Measurements from ENCODE around the gene SLC12A8.

SLC12A8 gene

GRCh38 chr3:125186800-125187598, 25.5 kb downstream of the SLC12A8 start:
- TF ChIP-seq GATA3 (IDR thresholded peaks at IDR 0.05; ENCODE audit: low read depth, low read length) = no peak
- no peak for TF ChIP-seq GATA2 (IDR thresholded peaks at IDR 0.05; ENCODE audit: low read depth, low read length)

DNA sequence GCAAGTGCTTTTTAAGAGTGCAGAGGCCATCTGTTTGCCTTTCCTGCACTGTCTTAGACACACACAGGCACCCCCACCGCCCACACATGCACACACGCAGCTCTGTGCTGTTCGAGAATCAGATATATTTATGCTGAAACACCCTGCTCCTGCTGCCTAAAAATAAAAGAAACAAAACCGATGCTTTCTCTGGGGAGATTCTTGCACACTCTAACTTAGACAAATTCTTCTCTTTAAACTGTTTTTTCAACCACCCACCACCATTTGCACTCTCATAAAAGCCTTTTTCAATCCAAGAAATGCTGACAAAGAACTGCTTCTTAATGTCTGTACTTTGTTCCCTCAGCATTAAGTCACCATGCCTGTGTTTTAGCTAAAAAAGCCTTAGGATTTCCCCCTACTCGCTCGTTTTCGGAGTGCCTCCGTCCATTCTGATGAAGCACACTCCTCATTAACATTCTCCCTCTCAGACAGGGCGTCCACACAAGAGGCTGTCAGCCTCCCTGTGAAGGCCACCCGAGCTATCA, 26.2 kb downstream of the SLC12A8 start:
- no peak for TF ChIP-seq GATA3 (IDR thresholded peaks at IDR 0.05; ENCODE audit: low read depth, low read length)
- no peak for TF ChIP-seq GATA2 (IDR thresholded peaks at IDR 0.05; ENCODE audit: low read depth, low read length)

GRCh38 chr3:125185805-125186204, 26.7 kb downstream of the SLC12A8 start:
- no peak for TF ChIP-seq GATA3 (IDR thresholded peaks at IDR 0.05; ENCODE audit: low read depth, low read length)
- peak; percentile 60; the same call in 1 of the 2 replicates for TF ChIP-seq GATA2 (IDR thresholded peaks at IDR 0.05; ENCODE audit: low read depth, low read length)

DNA sequence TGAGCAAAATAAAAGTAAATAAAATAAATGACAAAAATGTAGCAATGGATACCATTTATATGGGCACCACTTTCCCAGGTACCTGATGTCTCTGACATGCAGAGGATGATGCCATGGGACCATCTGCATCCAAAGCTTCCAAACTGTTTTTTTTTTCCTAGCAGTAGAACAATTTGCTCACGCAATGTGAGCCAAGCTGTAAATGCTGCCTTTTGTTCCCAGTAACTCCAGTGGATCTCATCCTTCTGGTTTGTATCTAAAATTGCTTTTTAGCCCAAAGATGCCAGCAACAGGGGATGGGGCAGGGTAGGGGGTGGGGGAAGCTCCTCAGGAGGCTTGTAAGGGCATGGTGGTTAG, 32.7 kb downstream of the SLC12A8 start:
- no peak for TF ChIP-seq GATA3 (IDR thresholded peaks at IDR 0.05; ENCODE audit: low read depth, low read length)
- TF ChIP-seq GATA2 (IDR thresholded peaks at IDR 0.05; ENCODE audit: low read depth, low read length) = no peak

DNA sequence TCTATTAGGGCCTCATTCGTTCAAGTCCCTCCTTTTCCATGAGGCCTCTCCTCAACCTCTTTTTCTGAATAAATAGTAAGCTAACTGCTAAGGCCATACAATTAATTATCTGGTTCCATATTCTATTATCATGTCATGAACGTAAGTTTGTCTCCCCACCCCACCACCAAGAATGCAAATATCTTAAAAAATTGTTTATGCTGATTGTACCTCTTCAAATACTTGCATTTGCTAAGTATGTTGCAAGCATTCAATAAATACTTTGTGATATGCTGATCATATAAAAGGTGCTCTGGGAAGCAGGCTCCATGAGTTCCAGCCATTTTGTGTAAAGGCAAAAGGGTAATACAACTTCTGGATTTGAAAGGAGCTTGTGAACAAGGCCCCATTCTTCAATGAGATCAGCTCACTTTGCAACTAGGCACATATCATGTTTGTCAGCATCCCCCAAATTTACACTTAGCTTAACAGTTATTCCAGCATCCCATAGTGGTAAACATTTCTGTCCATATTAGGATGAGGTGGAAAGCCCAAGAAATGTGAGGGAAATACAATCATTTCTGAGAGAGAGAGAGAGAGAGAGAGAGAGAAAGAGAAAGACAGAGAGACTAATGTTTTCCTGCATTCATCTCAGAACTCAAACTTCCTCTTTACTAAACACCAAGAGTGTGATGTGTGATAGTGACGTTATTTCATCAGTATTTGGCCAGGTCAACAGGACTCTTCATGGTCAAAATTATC, 33.2 kb downstream of the SLC12A8 start:
- TF ChIP-seq GATA3 (IDR thresholded peaks at IDR 0.05; ENCODE audit: low read depth, low read length) = no peak
- TF ChIP-seq GATA2 (IDR thresholded peaks at IDR 0.05; ENCODE audit: low read depth, low read length) = no peak

- TF ChIP-seq GATA2 (IDR thresholded peaks at IDR 0.05; ENCODE audit: low read depth, low read length) (no peak), GATA3 (IDR thresholded peaks at IDR 0.05; ENCODE audit: low read depth, low read length) (no peak)
Measured at GRCh38 chr3:125177746-125178145, 34.8 kb downstream of the SLC12A8 start.

GRCh38 chr3:125175295-125176078, 37.1 kb downstream of the SLC12A8 start:
- no peak for TF ChIP-seq GATA2 (IDR thresholded peaks at IDR 0.05; ENCODE audit: low read depth, low read length)

GRCh38 chr3:125172346-125172745, 40.2 kb downstream of the SLC12A8 start:
- TF ChIP-seq GATA3 (IDR thresholded peaks at IDR 0.05; ENCODE audit: low read depth, low read length) (no peak), GATA2 (IDR thresholded peaks at IDR 0.05; ENCODE audit: low read depth, low read length) (no peak)

- TF ChIP-seq GATA3 (IDR thresholded peaks at IDR 0.05; ENCODE audit: low read depth, low read length) (no peak), GATA2 (IDR thresholded peaks at IDR 0.05; ENCODE audit: low read depth, low read length) (no peak)
Measured at GRCh38 chr3:125168711-125169393, 43.7 kb downstream of the SLC12A8 start.

GRCh38 chr3:125166599-125167136, 45.9 kb downstream of the SLC12A8 start:
- TF ChIP-seq GATA2 (IDR thresholded peaks at IDR 0.05; ENCODE audit: low read depth, low read length) (no peak), GATA3 (IDR thresholded peaks at IDR 0.05; ENCODE audit: low read depth, low read length) (no peak)

- TF ChIP-seq GATA2 (IDR thresholded peaks at IDR 0.05; ENCODE audit: low read depth, low read length) (no peak), GATA3 (IDR thresholded peaks at IDR 0.05; ENCODE audit: low read depth, low read length) (no peak)
Measured at GRCh38 chr3:125165948-125166553, 46.5 kb downstream of the SLC12A8 start.

DNA sequence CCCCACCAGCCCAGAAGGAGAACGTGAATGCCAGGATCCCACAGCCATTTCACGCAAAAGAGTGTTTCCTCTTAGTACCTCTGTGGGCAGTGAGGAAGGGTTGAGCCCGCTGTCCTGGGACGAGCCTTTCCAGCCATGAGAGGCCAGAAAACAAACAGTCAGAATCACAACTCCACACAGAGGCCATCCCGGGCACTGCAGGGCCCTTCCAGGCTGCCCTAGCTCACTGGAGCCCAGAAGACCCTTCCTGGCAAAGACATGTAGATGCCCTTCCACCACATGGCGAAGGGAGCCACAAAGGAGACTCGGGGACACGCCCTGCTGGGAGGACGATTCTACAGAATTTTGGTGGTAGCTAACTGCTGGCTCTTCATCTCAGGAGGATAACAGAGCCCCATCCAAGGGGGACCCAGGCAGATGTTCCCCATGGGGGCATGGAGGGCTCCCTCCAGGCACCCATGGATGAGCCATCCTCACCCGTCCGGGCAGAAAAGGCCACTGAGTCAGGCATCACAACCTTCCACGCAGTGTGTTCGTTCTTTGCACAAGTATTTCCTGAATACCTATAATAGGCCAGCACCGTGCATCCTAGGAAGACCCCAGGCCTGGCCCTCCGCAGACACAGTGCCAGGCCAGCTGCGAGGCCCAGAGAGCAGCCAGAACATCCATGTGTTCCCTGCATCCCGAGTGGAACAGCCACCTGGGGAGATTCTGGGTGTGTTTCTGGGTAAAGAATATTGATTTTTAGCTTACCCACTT, 47.2 kb downstream of the SLC12A8 start:
- TF ChIP-seq GATA2 (IDR thresholded peaks at IDR 0.05; ENCODE audit: low read depth, low read length) (no peak), GATA3 (IDR thresholded peaks at IDR 0.05; ENCODE audit: low read depth, low read length) (no peak)
